ENCODE measurements around the gene CCR5.
"Not testable (repeated sequence)": the region's sequence is repeated elsewhere in the genome, so short reads cannot be mapped to it uniquely, and the experiment has no call there.

CCR5 gene

GRCh38 chr3:46388847-46389246, 18.1 kb downstream of the CCR5 start:
- not testable (repeated sequence) for DNase-seq

DNA sequence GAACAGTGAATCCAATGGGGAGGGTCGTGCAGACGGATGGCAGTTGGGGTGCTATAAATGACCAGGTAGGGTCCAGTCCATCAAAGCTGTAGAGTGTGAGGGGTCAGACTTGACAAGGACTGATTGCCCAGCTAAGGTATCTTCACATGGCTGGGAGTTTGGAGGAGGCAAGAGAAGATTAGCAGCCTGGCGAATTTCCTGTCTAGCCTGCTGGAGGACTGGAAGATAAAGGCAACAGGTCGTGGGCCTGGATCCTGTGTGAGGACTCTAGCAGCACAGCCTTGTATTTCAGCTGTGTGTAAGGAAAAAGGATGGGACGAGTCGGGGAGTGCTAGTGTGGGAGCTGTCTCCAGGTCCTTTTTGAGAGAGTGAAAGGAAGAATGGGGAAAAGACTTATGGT, 18.6 kb downstream of the CCR5 start:
- no peak for DNase-seq

GRCh38 chr3:46391526-46391925, 20.8 kb downstream of the CCR5 start:
- DNase-seq = not testable (repeated sequence)

DNA sequence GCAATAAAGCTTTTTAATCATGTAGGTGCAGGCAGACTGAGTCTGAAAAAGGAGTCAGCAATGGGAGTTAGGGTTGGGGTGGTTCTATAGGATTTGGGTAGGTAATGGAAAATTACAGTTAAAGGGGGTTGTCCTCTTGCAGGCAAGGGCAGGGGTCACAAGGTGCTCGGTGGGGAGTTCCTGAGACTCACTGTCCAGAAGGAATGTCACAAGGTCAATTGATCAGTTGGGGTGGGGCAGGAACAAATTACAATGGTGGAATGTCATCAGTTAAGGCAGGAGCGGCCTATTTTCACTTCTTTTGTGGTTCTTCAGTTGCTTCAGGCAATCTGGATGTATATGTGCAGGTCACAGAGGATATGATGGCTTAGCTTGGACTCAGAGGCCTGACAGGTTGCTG, 22.3 kb downstream of the CCR5 start:
- DNase-seq = no peak

DNA sequence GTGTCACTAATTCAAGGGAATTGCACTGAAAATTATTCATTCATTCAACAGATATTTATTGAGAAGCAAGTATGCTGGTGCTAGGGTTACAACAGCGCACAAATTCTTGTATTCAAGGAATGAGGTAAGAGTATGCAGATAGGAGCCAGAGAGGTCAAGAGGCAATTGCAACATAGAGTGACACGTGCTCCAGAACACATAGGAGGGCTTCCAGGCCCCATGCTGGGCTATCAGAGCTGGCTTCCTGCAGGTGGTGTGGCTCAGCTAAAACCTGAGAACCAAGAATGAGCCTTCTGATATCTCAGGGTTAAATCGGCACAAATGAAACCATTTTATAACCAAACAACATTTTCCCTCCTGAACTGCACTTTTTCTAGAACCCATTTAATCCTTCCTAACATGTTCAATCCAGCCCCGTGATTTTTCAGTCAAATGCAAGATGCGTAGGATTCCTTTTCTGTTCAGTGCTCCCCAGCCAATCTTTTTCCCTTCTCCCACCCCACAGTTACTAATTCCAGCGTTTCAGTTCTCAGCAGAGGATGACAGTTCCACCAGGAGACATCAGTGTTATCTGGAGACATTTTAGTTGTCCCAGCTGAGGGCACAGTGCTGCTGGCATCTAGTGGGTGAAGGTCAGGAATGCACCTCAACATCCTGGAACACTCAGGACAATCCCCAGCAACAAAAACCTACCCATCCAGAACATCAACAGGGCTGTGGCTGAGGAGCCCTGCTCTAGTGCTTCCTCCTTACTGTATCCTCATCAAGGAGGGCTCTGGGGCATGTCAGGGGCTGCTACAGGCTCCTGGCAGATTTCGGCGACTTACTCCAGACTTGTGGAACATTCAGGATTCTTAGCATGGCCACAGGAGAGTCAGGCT, 23.0 kb downstream of the CCR5 start:
- DNase-seq = no peak

GRCh38 chr3:46395210-46395661, 24.5 kb downstream of the CCR5 start:
- no peak for DNase-seq

GRCh38 chr3:46395766-46396530, 25.2 kb downstream of the CCR5 start:
- DNase-seq = no peak

DNA sequence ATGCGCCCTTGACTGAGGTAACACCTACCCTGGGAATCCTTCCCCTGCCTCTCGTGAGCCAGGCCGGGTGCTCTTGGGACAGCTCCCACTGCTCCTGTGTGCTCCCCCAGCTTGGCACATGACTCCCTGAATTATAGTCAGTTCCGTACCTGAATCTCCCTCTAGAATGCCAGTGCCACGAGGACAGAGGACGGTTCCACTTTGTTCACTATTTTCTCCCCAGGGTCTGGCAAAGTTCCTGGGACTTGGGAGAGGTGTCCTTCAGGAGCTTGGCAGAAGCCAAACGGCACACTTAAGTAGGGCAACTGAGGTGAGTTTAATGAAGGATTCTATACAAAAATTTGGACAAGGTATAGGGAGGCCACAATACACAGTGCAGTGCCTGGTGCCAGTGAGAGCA, 26.4 kb downstream of the CCR5 start:
- DNase-seq = no peak

DNA sequence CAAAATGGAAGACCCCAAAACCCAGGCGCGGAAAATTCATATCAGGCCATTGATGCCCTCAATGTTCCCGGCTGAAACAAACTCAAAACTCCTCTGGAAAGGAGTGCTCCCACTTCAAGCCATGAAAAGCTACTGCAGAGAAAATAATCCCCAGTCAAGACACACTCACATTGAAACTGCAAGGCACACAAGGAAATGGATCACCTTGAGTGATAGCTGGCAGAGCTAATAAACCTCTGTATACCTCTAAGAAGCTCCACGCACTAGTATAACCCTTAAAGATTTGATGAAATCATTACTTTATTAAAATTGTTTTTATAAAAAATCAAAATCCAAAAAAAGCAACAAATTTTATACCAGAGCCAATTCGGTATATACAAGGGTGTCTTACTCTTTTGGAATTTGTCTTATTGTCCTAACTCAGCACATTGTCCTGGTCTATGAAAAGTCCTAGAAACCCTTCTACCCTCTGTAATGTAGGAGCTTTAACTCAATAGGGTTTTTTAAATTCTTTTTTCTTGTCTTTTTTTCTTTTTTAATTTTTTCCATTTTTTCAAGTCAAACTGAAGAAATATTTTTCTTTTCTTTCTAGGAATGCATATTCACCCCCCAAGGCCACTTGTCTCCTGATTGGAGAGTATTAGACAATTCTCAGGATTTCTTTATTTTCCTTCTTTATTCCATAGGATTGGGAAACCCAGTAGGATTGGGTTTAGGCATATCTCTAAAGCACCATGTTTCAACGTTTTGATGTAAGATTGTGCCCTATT, 27.6 kb downstream of the CCR5 start:
- DNase-seq = no peak

- DNase-seq = no peak
Measured at GRCh38 chr3:46399098-46399497, 28.4 kb downstream of the CCR5 start.

- DNase-seq = no peak
Measured at GRCh38 chr3:46399557-46399956, 28.8 kb downstream of the CCR5 start.

DNA sequence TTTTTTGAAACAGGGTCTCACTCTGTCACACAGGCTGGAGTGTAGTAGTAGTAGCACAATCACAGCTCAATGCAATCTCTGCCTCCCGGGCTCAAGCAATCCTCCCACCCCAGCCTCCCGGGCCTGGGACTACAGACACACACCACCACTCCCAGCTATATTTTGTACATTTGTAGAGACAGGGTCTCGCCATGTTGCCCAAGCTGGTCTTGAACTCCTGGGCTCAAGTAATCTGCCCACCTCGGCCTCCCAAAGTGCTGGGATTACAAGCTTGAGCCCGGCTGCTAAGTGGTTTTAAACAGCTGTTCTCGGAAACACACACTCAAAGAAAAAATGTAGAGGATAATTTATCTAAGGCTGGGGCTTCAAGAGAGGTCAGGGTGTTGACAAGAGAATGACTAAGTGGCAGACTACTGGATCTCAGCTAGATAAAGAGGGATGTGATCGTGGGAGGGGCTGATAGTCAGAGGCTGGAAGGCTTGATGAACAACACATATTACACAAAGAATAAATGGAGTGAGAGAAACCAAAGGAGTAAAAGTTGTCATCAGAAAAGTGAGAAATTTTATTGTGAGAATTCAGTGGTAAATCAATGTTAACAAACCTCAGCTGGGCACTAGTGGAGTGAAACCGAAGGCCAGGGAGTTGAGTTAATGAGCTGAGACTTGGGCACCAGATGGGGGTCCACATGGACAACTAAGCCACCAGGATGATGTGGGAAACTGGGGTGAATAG, 29.4 kb downstream of the CCR5 start:
- no peak for DNase-seq

DNA sequence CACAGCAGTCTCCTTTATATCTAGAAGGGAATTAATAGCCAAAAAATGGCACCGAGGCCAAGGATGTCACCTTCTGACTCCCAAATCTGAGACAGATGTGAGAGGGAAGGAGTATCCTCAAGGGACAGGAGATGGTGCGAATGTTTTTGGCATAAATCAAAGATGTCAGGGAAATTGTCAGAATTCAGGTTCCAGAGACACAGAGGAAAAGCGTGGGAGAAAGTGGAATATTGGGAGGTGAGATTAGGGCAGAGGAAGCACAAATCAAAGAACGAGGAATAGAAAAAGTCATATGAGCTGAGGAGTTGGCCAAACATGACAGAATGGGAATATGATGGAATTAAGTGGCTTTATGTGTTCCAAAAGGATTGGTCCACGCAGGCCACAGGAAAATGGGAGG, 30.1 kb downstream of the CCR5 start:
- DNase-seq = no peak

GRCh38 chr3:46401579-46401978, 30.8 kb downstream of the CCR5 start:
- DNase-seq = no peak

DNA sequence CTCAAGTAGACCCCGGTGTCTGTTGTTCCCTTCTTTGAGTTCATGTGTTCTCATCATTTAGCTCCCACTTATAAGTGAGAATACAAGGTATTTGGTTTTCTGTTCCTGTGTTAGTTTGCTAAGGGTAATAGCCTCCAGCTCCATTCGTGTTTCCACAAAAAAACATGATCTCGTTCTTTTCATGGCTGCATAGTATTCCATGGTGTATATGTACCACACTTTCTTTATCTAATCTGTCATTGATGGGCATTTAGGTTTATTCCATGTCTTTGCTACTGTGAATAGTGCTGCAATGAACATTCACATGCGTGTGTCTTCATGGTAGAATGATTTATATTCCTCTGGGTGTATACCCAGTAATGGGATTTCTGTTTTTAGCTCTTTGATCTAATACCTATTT, 32.2 kb downstream of the CCR5 start:
- not testable (repeated sequence) for DNase-seq

DNA sequence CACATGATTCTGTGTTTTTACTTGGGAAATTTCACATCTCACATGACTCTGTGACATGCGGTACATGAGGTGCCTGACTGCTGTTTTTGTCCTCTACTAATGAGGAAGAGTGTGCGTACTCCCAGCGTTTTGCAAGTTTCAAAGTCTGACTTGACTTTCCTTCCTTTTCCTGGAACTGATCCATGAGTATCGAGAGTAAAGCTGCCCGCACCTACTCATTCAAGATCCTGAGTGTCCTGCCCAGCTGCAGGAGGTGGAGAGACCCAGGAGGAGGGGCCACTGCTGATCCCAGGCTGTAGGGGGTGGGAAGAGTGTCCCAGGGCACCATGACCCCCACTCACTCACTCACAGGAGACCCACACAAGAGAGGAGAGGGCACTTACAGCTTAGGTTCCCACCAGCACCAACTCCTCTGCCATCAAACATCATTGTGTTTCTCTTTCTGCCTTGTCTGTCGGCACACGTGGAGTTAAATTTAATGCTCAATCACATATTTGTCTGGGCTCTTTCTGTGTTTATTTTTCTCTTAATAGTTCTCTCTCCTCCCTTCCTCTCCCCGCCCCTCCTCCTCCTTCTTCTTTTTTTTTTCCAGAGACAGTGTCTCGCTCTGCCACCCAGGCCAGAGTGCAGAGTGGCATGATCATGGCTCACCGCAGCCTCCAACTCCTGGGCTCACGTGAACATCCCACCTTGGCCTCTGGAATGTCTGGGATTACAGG, 34.7 kb downstream of the CCR5 start:
- no peak for DNase-seq

DNA sequence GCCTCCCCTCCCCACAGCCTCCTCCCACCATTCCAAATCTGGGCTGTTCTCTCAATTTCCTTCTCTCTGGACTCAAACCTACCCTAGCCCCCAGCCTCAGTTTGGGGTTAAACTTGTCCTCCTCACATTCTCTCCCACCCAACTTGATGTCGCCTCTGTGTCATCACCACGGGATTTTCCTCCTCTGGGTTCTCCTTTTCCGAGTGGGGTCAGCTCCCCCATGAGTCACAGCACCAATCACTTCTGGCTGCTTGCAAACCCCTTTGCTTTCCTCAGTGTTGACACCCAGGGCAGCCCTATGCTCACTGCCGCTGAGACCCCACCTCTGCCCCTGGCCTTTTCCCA, 35.7 kb downstream of the CCR5 start:
- no peak for DNase-seq

DNA sequence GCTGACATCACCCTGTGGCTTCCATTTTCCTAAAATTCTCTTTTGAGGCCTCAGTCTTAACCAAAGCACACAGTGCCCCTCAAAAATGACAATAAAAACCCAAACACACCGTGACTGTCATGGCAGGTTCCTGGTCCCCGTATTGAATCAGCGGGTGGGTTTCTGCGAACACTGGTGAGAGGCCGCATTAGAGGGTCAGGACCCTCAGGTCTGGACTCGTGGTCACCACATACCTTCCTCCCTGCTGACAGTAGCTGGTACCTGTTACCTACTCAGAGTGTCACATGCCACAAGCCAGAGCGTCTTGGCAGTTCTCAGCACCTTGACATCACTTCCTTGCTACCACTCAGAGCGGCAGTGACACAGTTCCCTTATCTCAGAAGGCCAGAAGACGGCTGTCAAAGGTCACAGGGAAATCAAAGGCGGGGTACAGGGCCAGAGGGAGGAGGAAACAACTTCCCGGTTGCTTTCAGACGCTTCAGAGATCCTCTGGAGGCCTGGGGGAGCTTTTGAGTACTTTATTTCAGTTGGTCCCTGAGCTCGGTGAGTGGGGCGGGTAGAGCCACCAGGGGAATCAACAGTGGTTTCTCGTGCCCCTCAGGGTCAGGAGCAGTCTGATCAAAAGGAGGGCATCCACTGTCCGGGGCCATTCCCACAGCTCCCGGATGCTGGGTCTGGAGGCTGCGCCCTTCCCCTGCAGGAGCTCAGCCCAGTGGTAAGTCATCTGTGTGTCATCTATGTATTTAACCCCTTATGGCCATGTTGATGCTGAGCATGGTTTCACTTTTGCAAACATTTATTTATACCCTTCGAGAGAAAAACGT, 36.3 kb downstream of the CCR5 start, which contains the start of the genes CCR5AS and CCRL2:
Gene CCR5AS, minus strand, starts transcription at position 279 of the 824 bp plus-strand sequence.
Gene CCRL2, plus strand, starts transcription at position 472 of the 824 bp plus-strand sequence. CDS start 821 bp downstream, outside the sequence.
- DNase-seq = no peak

DNA sequence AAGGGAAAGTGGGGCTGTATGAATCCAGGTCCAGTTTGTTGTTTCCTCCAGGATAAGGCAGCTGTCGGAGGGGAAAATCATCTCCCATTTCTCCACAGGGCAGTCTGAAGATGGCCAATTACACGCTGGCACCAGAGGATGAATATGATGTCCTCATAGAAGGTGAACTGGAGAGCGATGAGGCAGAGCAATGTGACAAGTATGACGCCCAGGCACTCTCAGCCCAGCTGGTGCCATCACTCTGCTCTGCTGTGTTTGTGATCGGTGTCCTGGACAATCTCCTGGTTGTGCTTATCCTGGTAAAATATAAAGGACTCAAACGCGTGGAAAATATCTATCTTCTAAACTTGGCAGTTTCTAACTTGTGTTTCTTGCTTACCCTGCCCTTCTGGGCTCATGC, 37.2 kb downstream of the CCR5 start:
- no peak for DNase-seq

- no peak for DNase-seq
Measured at GRCh38 chr3:46408853-46409252, 38.1 kb downstream of the CCR5 start.
